ENCODE measurements around the gene OR2S2.

The OR2S2 gene

DNA sequence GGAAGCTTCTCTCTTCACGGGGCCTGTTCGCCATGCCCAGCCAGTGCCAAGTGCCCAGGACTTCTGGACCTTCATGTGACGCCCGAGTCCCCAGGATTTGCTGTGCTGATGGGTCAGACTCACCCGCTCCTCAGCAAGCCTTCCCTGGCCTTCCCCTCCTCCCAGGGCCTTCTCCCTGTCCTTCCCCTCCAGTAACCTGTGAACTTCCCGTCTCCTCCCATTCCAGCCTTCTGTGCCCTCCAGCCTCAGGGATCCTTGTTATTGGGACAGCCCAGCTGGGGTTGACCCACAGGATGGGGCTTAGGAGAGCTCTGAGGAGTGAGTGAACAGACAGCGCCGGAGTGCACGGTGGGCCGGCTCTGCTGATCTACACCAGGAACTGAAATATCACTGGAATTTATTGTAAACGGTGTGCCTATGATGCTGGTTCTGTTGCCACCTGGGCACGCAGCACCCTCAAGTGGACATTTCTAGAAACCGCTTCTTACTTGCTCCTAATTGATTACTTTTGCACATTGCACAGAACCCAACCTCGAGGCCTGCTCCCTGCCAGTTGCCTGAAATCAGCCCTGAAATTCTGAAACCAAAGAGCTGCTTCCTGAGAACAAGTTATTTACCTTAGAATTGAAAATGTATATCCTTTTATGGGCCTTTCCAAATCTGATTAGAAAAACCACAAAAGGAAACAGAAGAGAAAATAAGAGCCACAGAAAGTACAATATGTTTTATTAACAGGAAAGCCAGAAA lies 47.2 kb downstream of the OR2S2 start:
- H4K20me1 ChIP-seq (ENCODE audit: insufficient read depth, low read length): no peaks in the 10 kb centered on the region
- H3K79me2 ChIP-seq (ENCODE audit: low read length): no peaks in the 10 kb centered on the region
- H3K9me3 ChIP-seq (ENCODE audit: insufficient read depth, low read length): no peaks in the 10 kb centered on the region
- peak overlapping the region; percentile 36; the same call in 1 of the 2 replicates for H3K4me3 ChIP-seq (ENCODE audit: low read length)
- H2AFZ ChIP-seq (ENCODE audit: low read depth, low read length): peak overlapping the region; percentile 91; the same call in 1 of the 2 replicates
- no peaks in the 10 kb centered on the region for H3K27me3 ChIP-seq (ENCODE audit: low read depth, low read length)
- no peak overlapping the region; the same call in 1 of the 2 replicates for H3K9ac ChIP-seq (ENCODE audit: low read length)
- no peaks in the 10 kb centered on the region for H3K36me3 ChIP-seq (replicated peaks; ENCODE audit: low read depth, low read length)
- H3K27ac ChIP-seq (ENCODE audit: low read length): no peak overlapping the region
- no peak for TF ChIP-seq EZH2phosphoT487 (IDR thresholded peaks at IDR 0.05; ENCODE audit: low read depth)
- TF ChIP-seq, protein P1, sequence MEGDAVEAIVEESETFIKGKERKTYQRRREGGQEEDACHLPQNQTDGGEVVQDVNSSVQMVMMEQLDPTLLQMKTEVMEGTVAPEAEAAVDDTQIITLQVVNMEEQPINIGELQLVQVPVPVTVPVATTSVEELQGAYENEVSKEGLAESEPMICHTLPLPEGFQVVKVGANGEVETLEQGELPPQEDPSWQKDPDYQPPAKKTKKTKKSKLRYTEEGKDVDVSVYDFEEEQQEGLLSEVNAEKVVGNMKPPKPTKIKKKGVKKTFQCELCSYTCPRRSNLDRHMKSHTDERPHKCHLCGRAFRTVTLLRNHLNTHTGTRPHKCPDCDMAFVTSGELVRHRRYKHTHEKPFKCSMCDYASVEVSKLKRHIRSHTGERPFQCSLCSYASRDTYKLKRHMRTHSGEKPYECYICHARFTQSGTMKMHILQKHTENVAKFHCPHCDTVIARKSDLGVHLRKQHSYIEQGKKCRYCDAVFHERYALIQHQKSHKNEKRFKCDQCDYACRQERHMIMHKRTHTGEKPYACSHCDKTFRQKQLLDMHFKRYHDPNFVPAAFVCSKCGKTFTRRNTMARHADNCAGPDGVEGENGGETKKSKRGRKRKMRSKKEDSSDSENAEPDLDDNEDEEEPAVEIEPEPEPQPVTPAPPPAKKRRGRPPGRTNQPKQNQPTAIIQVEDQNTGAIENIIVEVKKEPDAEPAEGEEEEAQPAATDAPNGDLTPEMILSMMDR (IDR thresholded peaks at IDR 0.05; ENCODE audit: low read depth, low read length): peak; percentile 75
- H3K4me1 ChIP-seq (ENCODE audit: low read length): peaks cover 9% of the 10 kb centered on the region; the same call in 1 of the 2 replicates
- peak overlapping the region; percentile 49 for H3K4me2 ChIP-seq (ENCODE audit: low read length)

DNA sequence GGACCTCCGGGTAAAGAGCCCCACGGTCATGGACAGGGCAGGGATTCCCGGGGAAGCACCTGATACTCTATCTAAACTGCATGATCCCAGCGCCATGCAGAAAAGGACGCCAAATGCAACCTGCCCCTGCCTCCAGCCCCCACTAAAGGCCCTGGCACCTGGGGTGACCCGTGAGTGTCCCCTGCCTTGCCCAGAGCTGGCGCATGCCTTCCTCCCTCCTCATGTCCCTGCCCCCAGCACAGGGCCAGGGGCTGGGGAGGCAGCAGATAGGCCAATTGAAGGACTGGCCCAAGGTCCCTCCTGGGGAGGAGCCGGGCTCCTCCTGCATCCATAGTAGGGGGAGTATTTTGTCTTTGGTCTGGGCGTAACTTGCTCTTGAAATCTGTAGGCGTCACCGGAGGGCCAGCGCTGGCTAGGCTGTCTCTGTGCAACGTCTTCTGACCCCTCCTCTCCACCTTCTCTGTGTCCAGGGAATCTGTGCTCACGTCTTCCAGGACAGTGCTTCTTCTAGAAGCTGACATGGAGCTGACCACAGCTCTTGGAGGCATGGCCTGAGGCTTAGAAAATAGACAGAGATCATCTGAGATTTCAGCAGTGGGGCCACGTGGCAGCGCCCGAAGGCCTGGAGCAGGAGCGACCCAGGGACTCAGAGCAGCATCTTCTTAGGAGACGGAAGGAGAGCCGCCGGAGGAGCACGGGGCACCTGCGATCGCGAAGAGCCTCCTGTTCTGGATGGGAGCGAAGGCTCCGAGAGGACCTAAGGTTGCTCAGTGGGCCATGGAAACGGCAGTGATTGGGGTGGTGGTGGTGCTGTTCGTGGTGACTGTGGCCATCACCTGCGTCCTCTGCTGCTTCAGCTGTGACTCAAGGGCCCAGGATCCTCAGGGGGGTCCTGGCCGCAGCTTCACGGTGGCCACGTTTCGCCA lies 48.0 kb downstream of the OR2S2 start:
- no peaks in the 10 kb centered on the region for H4K20me1 ChIP-seq (ENCODE audit: insufficient read depth, low read length)
- H3K27ac ChIP-seq (ENCODE audit: low read length): no peak overlapping the region
- no peak overlapping the region for H3K4me3 ChIP-seq (ENCODE audit: low read length)
- no peak for TF ChIP-seq EZH2phosphoT487 (IDR thresholded peaks at IDR 0.05; ENCODE audit: low read depth)
- TF ChIP-seq, protein P1 (IDR thresholded peaks at IDR 0.05; ENCODE audit: low read depth, low read length): no peak
- H3K4me2 ChIP-seq (ENCODE audit: low read length): 0 out of 2 replicates have a peak overlapping the region, but pooled peaks have one; percentile 49
- no peak overlapping the region for H2AFZ ChIP-seq (ENCODE audit: low read depth, low read length)
- no peak overlapping the region for H3K9ac ChIP-seq (ENCODE audit: low read length)
- no peaks in the 10 kb centered on the region for H3K36me3 ChIP-seq (replicated peaks; ENCODE audit: low read depth, low read length)
- H3K4me1 ChIP-seq (ENCODE audit: low read length): peaks cover 9% of the 10 kb centered on the region; the same call in 1 of the 2 replicates
- H3K79me2 ChIP-seq (ENCODE audit: low read length): no peaks in the 10 kb centered on the region
- H3K9me3 ChIP-seq (ENCODE audit: insufficient read depth, low read length): no peaks in the 10 kb centered on the region
- H3K27me3 ChIP-seq (ENCODE audit: low read depth, low read length): 0 out of 2 replicates have a peak, but pooled peaks cover 3% of the 10 kb centered on the region

DNA sequence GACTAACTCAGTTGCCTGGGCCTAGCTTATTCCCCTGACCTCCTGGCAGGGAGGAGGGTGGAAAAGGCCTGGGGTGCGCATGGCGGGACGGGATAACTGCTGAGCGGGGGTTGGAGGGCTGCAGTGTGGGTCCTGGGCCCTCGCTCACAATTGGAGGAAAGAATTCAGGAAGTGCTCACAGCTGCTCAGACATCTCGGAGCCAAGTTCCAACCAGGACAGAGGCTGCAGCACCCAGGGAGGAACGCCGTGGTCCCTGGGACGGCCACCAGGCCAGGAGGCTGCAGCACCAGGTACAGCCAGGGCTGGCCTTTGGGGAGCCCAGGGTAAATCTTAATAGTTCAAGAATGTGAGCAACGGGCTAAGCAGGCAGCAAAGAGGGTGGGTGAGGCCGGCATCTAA lies 48.7 kb downstream of the OR2S2 start, which contains the start of gene SPAAR:
Gene SPAAR, plus strand, starts transcription at position 217 of the 400 bp plus-strand sequence. CDS start 974 bp downstream, outside the sequence.
- no peak within 1 kb of the TSS for H3K27ac ChIP-seq (ENCODE audit: low read length)
- TF ChIP-seq EZH2phosphoT487 (IDR thresholded peaks at IDR 0.05; ENCODE audit: low read depth): no peak
- TF ChIP-seq, protein P1 (IDR thresholded peaks at IDR 0.05; ENCODE audit: low read depth, low read length): no peak
- H2AFZ ChIP-seq (ENCODE audit: low read depth, low read length): no peak within 1 kb of the TSS
- peaks cover 5% of the 10 kb centered on the region; the same call in 1 of the 2 replicates for H3K27me3 ChIP-seq (ENCODE audit: low read depth, low read length)
- H4K20me1 ChIP-seq (ENCODE audit: insufficient read depth, low read length): no peaks in the 10 kb centered on the region
- no peaks in the 10 kb centered on the region for H3K79me2 ChIP-seq (ENCODE audit: low read length)
- no peaks in the 10 kb centered on the region for H3K9me3 ChIP-seq (ENCODE audit: insufficient read depth, low read length)
- peaks cover 9% of the 10 kb centered on the region; the same call in 1 of the 2 replicates for H3K4me1 ChIP-seq (ENCODE audit: low read length)
- H3K9ac ChIP-seq (ENCODE audit: low read length): no peak within 1 kb of the TSS
- no peak within 1 kb of the TSS for H3K4me3 ChIP-seq (ENCODE audit: low read length)
- H3K4me2 ChIP-seq (ENCODE audit: low read length): no peak within 1 kb of the TSS
- H3K36me3 ChIP-seq (replicated peaks; ENCODE audit: low read depth, low read length): no peaks in the 10 kb centered on the region
